NK-92 (cell line): ENCODE data around the gene BIRC3.
"Not testable (repeated sequence)": the region's sequence is repeated elsewhere in the genome, so short reads cannot be mapped to it uniquely, and the experiment has no call there.

Experiments
- DNase-seq: peaks from one replicate; lab custom pipeline; 2025; ENCODE audit not compliant: unreplicated experiment; lab: John Stamatoyannopoulos, UW

Gene BIRC3

DNA sequence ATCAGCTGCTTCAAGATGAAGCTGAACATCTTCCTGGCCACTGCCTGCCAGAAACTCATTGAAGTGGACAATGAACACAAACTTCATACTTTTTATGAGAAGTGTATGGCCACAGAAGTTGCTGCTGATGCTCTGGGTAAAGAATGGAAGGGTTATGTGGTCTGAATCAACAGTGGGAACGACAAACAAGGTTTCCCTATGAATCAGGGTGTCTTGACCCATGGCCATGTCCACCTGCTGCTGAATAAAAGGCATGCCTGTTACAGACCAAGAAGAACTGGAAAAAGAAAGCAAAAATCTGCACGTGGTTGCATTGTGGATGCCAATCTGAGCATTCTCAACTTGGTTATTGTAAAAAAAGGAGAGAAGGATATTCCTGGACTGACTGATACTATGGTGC is 22.2 kb upstream of the BIRC3 start:
- DNase-seq, result no peak

DNA sequence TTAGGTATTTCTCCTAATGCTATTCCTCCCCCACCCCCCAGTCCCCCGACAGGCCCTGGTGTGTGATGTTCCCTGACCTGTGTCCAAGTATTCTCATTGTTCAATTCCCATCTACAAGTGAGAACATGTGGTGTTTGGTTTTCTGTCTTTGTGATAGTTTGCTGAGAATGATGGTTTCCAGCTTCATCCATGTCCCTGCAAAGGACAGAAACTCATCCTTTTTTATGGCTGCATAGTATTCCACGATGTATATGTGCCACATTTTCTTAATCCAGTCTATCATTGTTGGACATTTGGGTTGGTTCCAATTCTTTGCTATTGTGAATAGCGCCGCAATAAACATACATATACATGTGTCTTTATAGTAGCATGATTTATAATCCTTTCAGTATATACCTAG is 20.5 kb upstream of the BIRC3 start:
- DNase-seq, result not testable (repeated sequence)

DNA sequence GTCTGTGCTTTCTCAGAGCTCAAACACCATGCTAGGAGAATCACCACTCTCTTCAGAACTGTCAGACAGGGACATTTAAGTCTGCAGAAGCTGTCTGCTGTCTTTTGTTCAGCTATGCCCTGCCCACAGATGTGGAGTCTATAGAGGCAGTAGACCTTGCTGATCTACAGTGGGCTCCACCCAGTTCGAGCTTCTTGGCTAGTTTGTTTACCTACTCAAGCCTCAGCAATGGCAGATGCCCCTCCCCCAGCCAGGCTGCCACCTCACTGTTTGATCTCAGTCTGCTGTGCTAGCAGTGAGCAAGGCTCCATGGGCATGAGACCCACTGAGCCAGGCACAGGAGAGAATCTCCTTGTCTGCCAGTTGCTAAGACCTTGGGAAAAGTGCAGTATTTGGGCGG is 16.4 kb upstream of the BIRC3 start:
- DNase-seq, result not testable (repeated sequence)

DNA sequence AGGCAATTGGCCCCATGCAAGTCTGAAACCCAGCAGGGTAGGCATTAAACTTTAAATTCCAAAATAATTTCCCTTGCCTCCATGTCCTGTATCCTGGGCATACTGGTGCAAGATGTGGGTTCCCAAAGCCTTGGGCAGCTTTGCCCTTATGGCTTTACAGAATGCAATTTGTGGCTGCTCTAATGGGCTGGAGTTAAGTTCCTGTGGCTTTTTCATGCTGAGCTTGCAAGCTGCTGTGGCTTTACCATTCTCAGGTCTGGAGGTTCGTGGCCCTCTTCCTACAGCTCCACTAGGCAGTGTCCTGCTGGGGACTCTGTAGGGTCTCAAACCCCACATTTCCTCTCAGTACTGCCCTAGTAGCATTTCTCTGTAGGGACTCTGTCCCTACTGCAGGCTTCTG is 15.0 kb upstream of the BIRC3 start:
- no peak for DNase-seq

DNA sequence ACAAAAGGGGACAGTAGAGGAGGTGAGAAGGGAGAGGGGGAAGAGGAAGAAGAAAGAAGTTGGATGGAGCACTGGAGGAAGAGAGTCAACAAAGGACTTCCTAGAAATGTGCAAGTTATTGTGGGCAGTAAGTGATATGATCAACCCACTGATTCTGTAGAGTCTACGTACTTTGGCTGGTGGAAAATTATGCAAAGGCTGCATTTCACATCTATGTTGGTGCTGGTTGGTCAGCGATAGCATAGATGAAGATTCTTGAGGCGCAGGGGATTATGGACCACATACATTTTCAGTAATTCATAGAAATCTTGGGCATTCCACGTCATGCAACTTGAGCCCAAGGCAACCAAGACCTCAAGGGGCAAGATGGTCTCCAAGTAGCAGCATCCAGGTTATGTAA is 12.6 kb upstream of the BIRC3 start:
- no peak for DNase-seq

DNA sequence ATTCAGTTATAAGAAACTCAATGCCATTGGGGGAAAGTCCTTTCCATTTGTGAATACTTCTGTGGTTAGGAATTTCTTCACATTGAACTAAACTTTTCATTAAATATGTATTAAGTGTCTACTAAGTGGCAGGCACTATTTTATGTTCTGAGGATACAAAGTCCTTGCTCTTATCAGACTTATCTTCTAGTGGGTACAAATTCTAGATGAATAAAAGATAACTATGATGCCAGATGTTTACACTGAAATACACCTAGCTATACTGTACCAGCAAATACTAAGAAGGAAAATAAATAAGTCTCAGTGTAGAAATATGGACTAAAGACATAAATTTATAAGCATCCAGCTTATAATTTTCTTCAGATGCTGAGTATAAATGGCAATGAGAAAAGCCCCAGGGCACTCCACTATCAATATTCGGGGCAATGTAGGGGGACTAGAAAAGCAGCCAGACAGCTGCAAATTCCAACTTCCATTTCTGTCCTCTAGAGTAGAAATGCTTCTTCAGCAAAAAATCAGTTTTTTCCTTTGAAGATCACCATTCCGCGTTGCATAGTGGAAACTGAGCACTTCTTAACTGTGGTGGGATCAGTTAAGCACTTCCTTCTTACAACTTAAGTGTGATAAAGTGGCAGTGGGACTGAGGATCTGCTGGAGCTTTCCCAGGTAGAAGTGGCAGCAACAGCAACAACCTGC is 11.8 kb upstream of the BIRC3 start:
- no peak for DNase-seq

DNA sequence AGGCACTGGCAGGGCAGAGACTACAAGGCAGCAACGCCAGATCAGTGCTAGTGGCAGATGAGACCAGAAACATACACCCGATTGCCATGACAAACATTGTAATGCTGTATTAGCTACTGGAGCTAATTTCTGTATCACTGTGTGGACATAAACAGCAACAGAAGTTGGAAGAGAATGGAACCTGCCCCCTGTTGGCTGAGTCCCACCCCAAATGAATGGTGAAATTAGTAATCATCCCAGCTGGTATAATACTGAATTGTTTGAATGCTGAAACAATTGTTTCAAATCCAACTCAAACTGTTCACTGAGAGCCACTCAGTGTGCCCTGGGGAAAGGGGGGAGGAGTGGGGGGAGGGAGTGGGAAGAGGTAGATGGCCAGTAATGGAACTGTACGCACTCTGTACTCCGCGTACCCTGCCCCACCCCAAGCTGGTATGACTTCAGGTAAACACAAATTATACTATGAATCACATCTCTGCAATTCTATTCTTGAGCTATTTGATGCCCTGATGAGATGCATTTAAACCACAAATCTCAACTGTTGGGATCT is 11.2 kb upstream of the BIRC3 start:
- DNase-seq, result no peak

DNA sequence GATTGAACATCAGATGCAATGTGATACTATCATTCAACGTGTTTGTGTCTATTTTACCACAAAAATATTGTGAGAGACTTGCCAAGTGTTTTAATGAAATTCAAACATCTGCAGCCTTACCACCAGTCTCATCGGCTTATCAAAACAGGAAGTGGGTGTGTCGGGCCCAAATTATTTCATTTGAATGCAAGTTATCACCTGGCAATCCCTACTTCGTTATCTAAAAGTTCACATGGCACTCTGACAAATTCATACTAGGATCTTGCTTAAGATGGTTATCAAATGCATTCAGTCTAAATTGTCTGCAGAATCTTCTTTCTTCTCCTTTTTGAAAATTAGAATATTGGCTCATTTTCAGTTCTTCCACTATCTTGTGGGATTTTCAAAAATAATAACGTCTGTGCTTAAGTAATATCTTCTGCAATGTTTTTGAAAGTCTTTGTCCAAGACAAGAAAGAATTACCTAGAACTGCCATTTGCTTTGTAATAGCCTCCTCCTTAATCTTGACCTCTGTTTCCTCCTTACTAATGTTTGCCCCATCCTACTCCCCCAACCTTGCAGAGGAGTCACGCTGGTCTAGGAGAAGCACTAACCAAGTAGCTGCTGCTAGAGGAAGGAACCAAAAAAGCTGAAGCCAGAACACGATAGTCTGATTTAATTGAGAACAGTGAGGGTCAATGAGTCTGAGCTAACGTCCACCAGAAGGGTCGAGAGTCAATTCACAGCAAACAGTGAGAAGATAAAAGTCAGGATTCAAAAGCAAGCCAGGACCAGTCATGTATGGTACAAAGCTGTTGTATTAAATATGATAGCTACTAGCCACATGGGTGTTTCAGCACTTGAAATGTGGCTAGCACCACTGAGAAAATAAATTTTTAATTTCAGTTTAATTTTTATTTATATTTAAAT is 10.2 kb upstream of the BIRC3 start:
- no peak for DNase-seq

DNA sequence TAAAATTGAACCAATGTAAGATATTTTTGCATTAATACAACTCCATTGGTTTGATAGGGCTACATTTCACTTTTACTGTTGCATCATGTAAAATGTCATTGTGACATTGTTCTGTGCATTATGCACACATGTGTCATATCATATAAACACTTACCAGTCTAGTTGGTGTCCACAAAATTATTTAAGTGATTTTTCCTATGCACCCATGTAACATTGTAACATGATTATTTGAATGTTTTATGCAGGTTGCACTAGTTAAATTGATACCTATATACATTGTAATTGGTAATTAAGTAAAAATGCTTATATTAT is 9.6 kb upstream of the BIRC3 start:
- no peak for DNase-seq

DNA sequence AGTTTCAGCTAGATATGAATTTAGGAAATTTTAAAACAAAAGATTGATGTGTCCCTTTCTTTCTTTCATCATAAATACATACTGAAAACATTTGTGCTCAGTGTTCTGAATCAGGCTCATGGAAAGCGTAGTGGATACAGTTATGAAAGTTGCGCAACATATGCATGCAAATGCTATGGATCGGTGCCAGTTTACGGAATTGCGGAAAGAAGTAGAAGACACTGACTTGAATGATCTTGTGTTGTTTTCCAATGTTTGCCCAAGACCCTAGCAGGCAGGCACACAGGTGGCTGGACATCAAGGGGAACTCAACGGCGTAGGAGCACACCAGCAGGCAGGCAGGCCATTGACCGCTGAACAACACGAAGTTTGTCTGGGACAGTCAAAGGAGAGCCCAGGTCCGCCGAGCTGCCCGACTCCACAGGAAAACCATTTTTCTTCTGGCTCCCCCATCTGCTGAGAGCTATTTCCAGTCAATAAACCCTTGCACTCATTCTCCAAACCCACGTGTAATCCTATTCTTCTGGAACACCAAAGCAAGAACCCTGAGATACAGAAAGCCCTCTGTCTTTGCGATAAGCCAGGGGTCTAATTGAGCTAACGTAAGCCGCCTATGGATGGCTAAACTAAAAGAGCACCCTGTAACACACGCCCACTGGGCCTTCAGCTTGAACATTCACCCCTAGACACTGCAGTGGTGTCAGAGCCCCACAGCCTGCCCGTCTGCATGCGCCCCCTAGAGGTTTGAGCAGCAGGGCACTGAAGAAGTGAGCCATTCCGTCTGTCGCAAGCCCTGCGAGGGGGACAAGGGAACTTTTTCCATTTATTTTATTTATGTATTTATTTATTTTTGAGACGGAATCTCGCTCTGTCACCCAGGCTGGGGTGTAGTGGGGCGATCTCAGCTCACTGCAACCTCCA is 7.4 kb upstream of the BIRC3 start:
- DNase-seq, result no peak

DNA sequence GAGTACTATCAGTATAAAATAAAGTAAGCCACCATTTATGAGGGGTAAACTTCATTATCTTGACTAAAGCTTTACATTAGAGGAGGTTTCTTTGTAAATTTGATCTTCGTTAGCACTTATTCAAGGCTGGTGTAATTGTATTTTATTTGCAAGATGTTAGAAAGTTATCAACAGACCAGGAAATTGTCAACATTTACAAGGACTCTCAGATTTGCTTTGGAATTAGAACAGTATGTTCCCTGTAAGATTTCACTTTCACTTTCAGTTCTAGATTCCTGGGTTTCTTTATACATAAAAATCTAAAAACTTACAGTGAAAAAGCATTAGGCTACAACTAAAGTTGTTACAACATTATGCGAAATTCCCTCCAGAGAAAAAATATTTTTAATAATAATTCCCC is 4.6 kb upstream of the BIRC3 start:
- DNase-seq, result no peak

DNA sequence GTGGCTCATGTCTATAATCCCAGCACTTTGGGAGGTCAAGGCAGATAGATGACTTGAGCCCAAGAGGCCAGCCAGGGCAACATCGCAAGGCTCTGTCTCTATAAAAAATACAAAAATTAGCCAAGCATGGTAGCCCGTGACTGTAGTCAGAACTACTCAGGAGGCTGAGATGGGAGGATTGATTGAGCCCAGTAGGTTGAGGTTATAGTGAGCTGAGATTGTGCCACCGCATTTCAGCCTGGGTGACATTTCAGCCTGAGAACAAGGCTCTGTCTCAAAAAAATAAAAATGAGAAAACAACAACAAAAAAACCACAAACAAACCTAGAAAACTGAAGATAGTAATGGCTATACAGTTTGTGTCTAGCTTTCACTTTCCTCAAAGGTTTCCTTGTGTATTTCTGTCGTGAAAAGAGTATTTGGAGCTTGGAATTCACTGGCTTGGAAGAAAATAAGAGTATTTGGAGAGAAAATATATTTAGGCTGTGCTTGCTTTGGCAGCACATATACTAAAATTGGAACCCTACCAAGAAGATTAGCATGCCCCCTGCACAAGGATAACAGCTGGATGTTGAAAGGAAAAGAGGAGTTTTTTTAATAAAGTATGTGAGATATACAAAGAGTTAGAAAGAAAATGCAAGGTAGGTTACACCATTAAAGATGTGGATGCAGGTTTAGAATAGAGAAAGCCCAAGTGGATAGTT is 3.9 kb upstream of the BIRC3 start:
- no peak for DNase-seq

DNA sequence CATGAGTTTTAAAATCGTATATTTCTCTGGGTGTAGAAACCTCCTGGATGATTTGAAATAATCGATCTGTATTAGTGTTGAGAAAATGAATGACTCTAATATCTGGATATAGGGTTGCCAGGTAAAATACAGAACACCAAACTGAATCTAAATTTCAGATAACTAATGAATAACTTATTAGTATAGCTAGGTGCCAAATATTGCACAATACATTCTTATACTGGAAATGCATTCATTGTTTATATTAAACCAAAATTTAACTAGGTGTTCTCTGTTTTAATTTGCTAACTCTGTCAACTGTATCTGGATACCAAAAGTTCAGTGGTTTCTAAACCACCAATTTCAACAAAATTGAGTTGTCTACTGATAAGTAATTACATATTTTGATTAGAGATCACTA is 2.5 kb upstream of the BIRC3 start:
- no peak for DNase-seq

DNA sequence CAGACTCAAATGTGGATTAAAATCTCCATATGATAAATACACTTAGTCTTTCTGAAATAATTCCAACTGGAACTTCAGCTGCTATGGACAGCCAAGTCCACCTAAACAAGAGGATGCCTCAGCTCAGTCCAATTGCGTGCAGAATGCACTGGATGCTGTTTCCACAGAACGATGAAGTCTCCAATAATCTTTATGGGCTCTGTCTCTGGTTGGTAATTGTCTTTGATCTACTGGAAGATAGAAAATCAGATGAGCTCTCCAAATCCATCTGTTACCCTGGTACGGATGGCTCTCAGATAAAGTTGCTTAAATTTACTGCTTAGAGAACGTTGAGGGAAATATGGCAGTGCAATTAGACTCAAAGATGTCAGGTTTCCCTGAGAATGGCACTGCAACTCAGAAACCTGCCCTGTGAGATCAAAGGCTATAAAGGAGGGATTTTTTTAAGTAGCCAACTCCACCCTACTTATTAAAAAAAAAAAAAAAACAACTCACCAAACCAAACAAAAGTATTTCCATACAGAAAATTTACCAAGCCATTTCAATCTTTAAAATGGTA is 859 bp upstream of the BIRC3 start:
- DNase-seq, result no peak

DNA sequence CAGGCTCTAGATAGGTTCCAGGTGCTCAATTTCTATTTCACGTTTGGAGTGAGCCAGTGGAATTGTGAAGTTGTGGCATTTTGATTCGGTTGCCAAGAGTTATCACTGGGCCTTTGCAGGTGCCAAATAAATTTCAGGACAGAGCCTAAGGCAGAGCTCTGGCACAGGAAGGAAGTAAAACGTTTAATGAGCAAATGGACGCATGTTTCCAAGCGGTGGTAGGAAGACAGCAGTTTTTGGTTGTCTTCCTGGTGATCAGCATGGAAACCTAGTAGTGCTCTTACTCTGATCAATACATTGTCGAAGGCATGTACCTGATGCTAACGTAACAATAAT is 452 bp downstream of the BIRC3 start:
- no peak for DNase-seq

DNA sequence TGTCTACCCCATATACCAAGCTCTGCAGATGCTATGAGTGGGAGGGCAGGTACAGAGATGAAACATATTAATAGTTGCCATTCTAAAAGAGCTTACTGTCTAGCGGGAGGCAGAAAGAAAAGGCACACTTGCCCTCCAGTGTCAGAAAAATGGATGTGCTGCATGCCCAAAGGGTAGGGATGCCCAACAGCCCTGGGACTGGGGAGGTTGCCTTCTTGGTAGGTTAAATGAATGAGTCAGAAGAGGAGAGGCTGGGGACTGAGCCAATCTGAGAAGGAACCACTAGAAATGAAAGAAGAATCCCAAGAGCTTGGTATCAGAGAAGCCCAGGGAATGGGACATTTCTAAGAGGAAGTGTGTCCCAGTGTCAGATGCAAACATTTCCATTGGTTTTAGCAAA is 1.2 kb downstream of the BIRC3 start:
- no peak for DNase-seq

DNA sequence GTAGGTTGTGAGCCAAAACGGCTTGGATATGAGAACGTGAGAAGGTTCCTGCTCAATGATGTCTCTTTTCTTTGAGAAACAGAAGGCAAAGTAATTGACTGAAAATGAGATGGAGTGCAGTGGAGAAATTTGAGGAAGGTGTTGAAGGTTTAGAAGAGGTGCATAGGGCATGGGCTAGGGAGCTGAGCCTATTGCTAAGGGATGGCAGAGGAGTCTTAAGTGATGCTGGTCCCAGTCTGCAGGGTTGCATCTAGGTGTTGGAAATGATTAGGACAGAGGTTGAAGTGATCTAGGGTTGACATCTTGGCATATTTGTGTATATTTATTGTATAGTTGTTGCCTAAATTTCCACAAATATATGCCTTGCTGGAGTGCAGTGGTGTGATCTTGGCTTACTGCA is 2.3 kb downstream of the BIRC3 start:
- no peak for DNase-seq

DNA sequence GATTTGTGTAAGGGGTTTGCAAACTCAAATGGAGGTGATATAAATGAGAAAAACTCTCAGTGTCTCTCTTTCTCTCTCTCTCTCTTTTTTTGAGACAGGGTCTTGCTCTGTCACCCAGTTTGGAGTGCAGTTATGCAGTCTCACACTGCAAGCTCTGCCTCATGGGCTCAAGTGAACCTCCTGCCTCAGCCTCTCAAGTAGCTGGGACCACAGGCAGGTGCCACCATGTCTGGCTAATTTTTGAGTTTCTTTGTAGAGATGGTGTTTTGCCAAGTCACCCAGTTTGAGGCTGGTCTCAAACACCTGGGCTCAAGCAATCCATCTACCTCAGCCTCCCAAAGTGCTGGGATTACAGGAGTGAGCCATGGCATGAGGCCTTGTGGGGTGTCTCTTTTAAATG is 2.9 kb downstream of the BIRC3 start:
- no peak for DNase-seq

DNA sequence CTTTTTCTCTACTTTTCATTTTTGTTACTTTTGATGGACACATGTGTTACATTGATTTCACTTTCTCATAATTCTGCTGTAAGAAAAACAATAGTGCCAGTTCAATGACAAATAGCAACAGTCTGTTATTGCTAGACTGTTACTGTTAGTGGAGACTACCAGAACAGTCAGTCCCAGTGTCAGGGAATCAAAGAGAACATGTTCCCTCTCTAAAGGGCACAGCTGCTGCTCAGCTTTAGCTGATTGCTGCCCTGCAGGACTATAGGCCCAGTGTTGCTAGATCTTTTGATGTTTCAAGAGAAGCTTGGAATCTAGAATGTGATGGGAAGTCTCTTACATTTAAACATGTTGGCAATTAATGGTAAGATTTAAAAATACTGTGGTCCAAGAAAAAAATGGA is 3.4 kb downstream of the BIRC3 start:
- no peak for DNase-seq

DNA sequence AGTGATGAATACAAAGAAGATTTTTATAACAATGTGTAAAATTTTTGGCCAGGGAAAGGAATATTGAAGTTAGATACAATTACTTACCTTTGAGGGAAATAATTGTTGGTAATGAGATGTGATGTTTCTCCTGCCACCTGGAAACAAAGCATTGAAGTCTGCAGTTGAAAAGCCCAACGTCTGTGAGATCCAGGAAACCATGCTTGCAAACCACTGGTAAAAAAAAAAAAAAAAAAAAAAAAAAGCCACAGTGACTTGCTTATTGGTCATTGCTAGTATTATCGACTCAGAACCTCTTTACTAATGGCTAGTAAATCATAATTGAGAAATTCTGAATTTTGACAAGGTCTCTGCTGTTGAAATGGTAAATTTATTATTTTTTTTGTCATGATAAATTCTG is 5.3 kb downstream of the BIRC3 start:
- no peak for DNase-seq
